SIG-M5 (cell line): ENCODE results near the gene MAGI2.

Source experiments
- DNase-seq: peaks from one replicate; lab custom pipeline; 2025; lab: John Stamatoyannopoulos, UW

MAGI2 gene

GRCh38 chr7:78413568-78413967 lies 1039.9 kb downstream of the MAGI2 start:
- no peak for DNase-seq

- no peak for DNase-seq
Measured at GRCh38 chr7:78412216-78412858, 1041.1 kb downstream of the MAGI2 start.

DNA sequence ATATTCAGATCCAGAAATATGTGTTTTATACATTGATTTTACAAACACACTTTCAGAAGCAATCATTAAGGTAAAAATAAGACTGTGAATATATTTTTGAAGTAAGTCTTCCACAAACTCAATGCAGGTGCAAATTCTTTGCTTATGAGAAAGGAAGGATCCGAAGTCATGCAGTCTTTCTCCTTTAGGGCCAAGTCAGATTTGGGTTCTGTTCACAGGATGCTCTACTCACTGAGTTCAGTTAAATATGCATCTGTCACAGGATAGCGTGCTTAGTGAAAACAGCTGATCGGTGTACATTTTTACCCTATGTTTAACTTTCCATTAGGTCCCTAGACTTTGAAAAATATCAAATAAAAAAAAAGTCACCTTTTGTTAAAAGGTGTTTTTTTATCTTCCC lies 1046.4 kb downstream of the MAGI2 start:
- no peak for DNase-seq

DNA sequence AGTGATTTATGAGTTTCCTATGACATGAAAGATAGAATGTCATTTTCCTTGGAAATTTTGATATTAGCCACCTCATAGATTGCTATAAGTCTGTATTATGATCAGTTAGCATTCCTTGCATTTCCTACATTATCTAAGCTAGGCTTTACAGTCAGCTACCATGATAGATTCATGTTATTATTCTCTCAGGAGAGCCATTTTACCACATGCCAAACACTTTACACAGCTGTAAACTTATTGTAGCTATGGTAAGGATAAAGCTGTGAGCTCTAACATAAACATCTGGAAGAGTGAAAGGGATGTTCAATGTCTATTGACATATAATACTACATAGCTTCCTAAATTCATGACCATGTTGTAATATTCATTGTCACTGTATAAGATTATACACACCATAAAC lies 1046.9 kb downstream of the MAGI2 start:
- DNase-seq = no peak

- no peak for DNase-seq
Measured at GRCh38 chr7:78402096-78402495, 1051.4 kb downstream of the MAGI2 start.

DNA sequence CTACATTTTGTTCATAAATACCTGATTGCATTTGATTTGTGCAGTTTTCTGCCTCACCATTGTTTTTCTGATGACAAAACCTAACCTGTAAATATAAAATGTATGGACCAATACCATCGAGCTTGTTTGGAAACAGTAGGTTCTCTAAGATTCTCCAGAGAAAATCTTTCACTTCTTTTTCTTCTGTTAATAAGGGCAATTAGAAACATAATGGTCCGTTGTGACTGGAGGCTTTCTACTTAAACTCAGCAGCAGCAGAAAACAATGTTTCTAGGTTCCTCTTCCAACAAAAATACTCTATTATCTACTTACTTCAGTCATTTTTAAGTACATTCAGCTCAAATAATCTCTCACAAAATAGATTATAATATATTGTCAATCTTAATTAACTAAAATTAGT lies 1053.4 kb downstream of the MAGI2 start:
- DNase-seq = no peak

DNA sequence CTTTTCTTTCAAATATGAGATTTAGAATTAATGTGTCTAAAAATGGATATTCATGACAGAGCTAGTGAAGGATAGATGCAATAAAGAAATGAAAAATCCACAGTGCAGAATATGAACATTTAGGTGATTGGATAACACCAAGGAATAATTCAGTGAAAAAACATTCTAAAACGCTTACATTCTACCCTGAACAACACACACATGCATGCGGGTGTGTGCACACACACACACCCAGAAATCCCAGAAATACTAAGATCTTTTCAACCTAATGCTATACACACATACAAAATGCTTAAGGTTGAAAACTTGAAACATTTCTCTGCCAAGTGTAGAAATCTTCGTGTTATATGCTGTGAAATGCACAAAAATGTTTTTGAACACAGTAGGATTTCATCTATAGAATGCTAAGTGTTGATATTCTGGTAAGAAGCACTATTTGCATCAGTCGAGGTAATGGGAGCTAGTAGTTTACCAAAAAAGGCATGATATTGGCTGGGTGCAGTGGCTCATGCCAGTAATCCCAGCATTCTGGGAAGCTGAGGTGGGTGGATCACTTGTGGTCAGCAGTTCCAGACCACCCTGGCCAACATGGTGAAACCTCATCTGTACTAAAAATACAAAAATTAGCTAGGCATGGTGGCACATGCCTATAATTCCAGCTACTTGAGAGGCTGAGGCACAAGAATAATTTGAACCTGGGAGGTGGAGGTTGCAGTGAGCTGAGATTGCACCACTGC lies 1054.3 kb downstream of the MAGI2 start:
- no peak for DNase-seq

DNA sequence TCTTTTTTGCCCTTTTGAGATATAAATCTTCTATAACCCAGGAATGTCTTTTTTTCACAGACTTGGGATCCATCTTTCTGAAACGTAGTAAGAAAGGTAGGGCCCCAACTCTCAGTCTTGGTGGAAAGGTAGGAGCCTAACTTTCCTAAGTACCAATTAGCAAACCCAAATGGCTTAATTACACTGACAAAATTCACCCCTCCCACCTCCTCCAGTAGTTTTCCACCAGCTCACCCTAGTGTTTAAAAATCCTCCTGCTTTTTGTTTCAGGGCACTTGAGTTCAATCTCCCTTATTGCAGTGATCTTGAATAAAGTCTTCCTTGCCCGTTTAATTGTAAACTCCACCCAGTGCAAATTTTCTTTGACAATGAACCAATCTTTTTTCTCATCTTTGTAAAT lies 1054.9 kb downstream of the MAGI2 start:
- no peak for DNase-seq

DNA sequence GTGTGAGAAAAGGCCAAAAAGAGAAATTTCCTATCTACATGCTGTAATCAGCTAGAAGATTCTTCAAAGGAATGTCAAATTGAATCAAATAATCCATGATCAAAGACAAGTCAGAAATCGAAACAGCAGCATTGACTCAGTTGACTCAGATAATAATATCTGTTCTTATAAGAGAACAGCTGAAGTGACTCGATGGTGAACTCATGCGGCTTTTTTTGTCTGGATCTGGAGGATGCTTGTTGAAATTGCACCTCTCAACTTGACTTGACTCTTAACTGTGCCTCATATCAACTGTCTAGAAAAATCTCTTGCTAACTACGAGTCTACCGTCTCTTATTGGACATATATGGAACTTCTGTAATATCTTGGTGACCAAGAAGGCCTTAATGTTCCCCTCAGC lies 1055.4 kb downstream of the MAGI2 start:
- DNase-seq = no peak

DNA sequence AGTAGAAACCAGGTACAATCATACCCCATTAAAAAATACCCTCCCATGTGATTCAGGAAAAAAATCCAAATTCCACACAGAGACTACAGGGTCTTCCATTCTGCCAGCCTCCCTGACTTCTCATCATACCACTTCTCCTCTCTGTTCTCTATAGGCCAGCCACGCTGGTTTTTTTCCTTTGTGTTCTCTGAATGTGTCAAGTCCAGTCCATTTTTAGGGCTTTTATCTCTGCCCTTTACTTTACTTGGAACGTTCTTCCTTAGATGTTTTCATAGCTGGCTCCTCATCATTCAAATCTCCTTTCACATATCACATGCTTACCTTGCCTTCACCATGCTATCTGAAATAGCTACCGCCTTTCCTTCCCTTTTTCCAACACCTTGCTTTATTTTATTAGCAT lies 1057.3 kb downstream of the MAGI2 start:
- DNase-seq = no peak

- no peak for DNase-seq
Measured at GRCh38 chr7:78395298-78396036, 1058.0 kb downstream of the MAGI2 start.

DNA sequence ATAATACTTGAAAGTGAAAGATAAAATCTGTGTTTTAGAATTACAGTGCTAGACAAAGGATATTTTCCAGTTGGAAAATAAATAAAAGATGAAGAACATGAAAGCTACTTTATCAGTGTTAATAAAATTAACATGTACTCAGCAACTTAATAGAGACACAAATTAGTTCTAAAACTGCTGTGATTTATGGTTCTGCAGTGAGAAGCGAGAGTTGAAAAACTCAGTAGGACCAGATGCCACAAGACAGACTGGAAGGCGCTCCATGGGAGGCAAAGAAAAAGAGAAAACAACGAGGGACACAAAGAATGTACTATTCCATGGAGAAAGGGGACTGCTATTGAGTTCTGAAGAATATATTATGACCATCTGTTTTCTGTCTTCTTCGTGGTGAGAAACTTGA lies 1064.4 kb downstream of the MAGI2 start:
- DNase-seq = no peak

GRCh38 chr7:78386520-78386919 lies 1066.9 kb downstream of the MAGI2 start:
- DNase-seq = no peak

DNA sequence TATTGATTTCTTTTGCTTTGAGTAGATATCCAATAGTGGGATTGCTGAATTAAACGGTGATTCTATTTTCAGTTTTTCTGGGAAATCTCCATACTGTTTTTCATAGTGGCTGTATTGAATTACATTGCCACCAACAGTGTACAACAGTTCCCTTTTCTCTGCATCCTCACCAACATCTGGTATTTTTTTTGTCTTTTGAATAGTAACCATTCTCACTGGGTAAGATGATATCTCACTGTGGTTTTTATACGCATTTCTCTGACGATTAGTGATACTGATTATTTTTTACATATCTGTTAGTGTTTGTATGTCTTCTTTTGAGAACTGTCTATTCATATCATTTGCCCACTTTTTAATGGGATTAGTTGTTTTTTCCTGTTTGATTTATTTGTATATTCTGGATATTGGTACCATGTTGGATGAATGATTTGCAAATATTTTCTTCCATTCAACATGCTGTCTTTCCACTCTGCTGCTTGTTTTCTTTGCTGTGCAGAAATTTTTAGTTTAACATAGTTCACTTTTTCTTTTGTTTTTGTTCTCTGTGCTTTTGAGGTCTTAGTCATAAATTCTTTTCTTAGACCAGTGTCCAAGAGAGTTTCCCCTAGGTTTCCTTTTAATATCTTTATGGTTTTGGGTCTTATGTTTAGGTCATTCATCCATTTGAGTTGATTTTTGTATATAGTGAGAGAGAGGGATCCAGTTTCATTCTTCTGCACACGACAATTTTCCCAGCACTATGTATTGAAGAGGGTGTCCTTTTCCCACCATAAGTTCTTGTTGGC lies 1070.2 kb downstream of the MAGI2 start:
- DNase-seq = no peak

- DNase-seq = no peak
Measured at GRCh38 chr7:78379148-78379547, 1074.3 kb downstream of the MAGI2 start.

DNA sequence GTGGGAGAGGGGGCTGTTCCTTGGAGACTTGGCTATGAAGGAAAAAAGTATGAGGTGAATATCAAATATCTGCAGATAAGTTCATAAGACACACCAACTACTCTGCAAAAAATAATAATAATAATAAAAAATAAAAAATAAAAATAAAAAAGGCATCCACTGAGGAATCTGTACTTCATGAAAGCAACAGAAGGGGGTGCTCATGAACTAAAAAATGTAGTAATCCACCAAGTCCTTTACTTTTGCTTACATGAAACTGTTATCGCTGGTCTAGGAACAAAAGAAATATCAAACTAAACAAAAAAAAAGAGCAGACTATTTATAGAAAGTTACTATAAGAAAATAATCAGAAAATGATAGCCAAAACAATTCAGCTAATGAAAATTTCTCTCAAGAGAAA lies 1075.9 kb downstream of the MAGI2 start:
- DNase-seq = no peak

DNA sequence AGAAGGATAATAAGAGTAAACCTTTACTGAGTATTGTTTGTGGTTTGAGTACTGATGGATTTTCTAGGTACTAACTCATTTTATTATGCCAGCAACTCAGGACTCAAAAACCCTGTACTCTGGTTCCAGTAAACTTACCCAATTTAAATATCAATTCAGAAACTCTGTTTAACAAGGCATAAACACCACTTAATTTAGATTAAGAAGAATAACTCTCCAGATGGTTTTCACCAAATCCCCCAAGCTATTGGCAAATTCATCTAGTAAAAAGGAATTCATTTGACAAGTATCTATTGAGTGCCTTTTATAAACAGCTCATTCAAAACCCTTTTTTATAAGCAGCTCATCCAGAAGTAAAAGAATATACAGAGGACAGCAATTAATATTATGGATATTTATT lies 1082.5 kb downstream of the MAGI2 start:
- no peak for DNase-seq

DNA sequence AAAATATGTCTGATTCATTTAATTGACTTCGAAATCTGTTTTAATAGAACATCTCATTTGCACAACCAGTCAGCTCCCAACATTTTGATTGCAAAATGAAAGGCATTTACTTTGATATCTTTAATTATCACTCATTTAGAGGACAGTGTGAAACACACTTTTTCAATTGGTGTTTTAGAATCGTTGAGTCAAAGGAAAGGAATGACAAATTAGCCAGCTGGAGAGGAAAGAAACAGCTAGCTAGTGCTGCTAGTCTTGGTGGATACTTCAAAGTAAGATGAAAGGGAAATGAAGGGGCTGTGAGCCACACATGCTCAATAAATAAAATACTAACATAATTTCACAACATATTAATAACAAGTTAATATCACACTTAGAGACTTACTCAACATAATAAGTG lies 1084.7 kb downstream of the MAGI2 start:
- DNase-seq = no peak

DNA sequence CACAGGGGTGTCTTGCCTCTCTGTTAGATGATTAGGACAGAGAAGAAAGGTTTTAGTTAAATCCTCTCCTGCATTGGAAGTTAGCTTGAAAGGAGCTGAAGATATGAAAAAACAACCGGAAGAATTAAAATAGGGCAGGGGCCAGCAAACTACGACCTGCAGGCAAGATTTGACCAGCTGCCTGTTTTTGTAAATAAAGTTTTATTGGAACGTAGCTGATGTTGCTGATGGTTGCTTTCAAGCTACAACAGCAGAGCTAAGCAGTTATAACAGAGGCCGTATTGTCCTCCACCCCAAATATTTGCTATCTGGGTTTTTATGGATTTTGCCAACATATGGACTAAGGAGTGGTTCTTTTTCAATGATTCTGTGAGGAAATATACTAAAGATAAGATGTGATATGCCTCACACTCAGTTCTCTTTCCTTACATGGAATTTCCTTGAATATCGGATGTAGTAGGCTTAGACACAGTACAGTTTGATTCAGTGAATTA lies 1086.1 kb downstream of the MAGI2 start:
- no peak for DNase-seq

GRCh38 chr7:78363866-78364265 lies 1089.6 kb downstream of the MAGI2 start:
- no peak for DNase-seq

DNA sequence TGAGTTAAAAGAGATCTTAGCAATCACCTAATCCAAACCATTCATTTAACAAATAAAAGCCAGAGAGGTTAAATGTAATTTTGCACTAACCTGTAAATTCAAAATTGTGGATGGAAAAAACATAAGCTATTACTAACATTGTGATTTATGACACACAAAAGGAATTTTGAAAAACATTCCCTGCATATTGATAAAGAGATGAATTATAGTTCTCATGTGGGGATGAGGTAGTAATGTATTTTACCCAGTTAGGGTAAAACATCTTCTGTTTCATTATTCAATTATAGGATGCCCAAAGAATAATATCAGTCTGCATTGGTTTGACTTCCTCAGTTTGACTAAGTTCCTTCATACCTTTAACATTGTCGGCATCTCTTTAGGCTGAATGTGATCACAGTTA lies 1093.6 kb downstream of the MAGI2 start:
- no peak for DNase-seq

GRCh38 chr7:78357709-78358108 lies 1095.8 kb downstream of the MAGI2 start:
- DNase-seq = no peak
